Panc1 (cell line): ENCODE results near the gene SYCE3.

Source experiments
- CTCF ChIP-seq: fragments of 450-650 bp; IDR thresholded peaks from 2 replicates; pipeline ENCODE4 v1.5.1; 2017; ENCODE audit warnings: mild to moderate bottlenecking
- POLR2AphosphoS5 ChIP-seq: IDR thresholded peaks from 2 replicates; pipeline ENCODE4 v1.6.1; 2012; ENCODE audit warnings: mild to moderate bottlenecking, low read depth, low read length, moderate library complexity
- SIN3A ChIP-seq: IDR thresholded peaks from 2 replicates; pipeline ENCODE4 v1.6.1; 2012; ENCODE audit warnings: low read depth, mild to moderate bottlenecking, low read length, moderate library complexity, borderline replicate concordance; ENCODE audit not compliant: insufficient read depth
- TCF7L2 ChIP-seq: IDR thresholded peaks from 2 replicates; pipeline ENCODE4 v1.6.1; 2011; ENCODE audit warnings: mild to moderate bottlenecking, low read depth, low read length, inconsistent platforms

DNA sequence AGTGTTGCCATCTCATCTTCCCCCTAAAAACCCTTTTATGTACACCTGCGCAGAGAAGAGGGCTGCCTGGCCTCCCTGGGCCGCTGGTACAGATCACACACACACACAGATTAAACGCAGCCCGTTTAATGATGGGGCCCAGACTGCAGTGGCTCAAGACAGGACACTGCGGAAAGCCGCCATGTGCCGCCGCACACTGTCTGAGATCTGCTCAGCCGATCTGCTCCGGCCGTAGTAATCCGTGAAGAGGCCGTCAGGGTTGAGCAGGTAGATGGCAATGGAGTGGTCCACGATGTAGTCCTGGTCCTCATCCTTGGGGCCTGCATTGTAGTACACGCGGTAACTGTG is 39.3 kb downstream of the SYCE3 start:
- TF ChIP-seq CTCF (no peak), TCF7L2 (no peak), POLR2AphosphoS5 (no peak), SIN3A (no peak)
